Adrenal gland (tissue), 5 donors: ENCODE measurements around the gene MIF4GD.

Experiments
- POLR2A ChIP-seq, 2 donors: fragments of 450-650 bp; IDR thresholded peaks; one replicate each; pipeline ENCODE4 v1.6.1; 2017; ENCODE audit warnings: antibody characterized with exemption in 2 of 2, mild to moderate bottlenecking in 2 of 2, moderate library complexity in 1 of 2
- TF ChIP-seq, protein P1 (sequence below), 6 experiments: fragments of 450-650 bp in 4 of 6; fragments of 200-600 bp in 2 of 6; sonication (generic) in 1 of 6; IDR thresholded peaks; 1 replicate in 5 of 6; 2 replicates in 1 of 6; pipeline versions ENCODE4 v1.5.1 to v1.8.0; 2016 to 2021; ENCODE audit warnings: antibody characterized with exemption in 6 of 6, mild to moderate bottlenecking in 2 of 6, moderate library complexity in 1 of 6
- donor health status: DM: no; HTN: no; CAD: no.

DNA sequence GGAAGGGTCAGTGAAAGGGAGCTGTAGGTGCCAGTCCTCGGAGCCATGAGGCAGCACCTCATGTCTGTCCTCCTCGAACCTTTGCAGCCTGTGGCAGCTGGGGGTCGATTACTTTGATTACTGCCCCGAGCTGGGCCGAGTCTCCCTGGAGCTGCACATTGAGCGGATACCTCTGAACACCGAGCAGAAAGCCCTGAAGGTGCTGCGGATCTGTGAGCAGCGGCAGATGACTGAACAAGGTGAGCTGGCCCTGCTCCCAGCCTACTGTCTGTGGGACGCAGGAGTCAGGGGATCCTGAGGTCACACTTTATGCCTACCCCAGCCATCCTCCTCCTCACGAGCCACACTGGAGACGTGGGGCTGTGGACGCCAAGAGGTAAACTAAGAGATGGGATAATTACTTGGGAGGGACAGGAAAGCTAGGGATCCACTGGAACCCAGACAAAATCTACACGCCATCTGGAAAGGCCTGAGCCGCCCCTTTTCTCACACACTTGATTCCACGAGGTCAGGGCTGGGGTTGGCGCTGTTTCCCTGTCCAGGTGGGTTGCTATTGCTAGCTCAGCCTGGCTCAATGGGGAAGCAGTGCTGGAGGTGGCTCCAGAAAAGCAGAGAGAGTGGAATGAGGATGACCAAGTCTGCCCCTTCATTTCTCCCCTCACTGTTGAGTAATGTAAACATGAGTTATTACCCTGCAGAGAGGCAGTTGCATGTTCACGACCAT is 39.1 kb downstream of the MIF4GD start:
- no peak for TF ChIP-seq POLR2A (IDR thresholded peaks at IDR 0.05)
- TF ChIP-seq, protein P1, sequence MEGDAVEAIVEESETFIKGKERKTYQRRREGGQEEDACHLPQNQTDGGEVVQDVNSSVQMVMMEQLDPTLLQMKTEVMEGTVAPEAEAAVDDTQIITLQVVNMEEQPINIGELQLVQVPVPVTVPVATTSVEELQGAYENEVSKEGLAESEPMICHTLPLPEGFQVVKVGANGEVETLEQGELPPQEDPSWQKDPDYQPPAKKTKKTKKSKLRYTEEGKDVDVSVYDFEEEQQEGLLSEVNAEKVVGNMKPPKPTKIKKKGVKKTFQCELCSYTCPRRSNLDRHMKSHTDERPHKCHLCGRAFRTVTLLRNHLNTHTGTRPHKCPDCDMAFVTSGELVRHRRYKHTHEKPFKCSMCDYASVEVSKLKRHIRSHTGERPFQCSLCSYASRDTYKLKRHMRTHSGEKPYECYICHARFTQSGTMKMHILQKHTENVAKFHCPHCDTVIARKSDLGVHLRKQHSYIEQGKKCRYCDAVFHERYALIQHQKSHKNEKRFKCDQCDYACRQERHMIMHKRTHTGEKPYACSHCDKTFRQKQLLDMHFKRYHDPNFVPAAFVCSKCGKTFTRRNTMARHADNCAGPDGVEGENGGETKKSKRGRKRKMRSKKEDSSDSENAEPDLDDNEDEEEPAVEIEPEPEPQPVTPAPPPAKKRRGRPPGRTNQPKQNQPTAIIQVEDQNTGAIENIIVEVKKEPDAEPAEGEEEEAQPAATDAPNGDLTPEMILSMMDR (IDR thresholded peaks at IDR 0.05): no peak
